Activated CD4-positive, CD25-positive, alpha-beta regulatory T cell treated with anti-CD3 and anti-CD28 coated beads, Interleukin-2, amount 50 U/mL, for 72 hours (primary cell): ENCODE data around the gene SLC38A9.
"Not testable (repeated sequence)": the region's sequence is repeated elsewhere in the genome, so short reads cannot be mapped to it uniquely, and the experiment has no call there.

ENCODE experiments used
- DNase-seq: peaks from one replicate; pipeline ENCODE4 v3.0.0; 2021

The SLC38A9 gene

GRCh38 chr5:55607309-55607708, 104.8 kb downstream of the SLC38A9 start:
- not testable (repeated sequence) for DNase-seq

- no peak for DNase-seq
Observed at GRCh38 chr5:55604611-55605067, 107.5 kb downstream of the SLC38A9 start.

- DNase-seq: no peak
Observed at GRCh38 chr5:55603922-55604321, 108.2 kb downstream of the SLC38A9 start.

GRCh38 chr5:55601628-55602027, 110.5 kb downstream of the SLC38A9 start:
- no peak for DNase-seq

- no peak for DNase-seq
Observed at GRCh38 chr5:55601204-55601618, 110.9 kb downstream of the SLC38A9 start.

- DNase-seq: no peak
Observed at GRCh38 chr5:55600497-55601203, 111.5 kb downstream of the SLC38A9 start.

GRCh38 chr5:55600086-55600485, 112.0 kb downstream of the SLC38A9 start:
- DNase-seq: no peak

GRCh38 chr5:55599148-55600050, 112.7 kb downstream of the SLC38A9 start:
- no peak for DNase-seq

GRCh38 chr5:55597014-55597981, 114.8 kb downstream of the SLC38A9 start:
- DNase-seq: no peak

GRCh38 chr5:55594671-55595070, 117.5 kb downstream of the SLC38A9 start:
- DNase-seq: no peak

GRCh38 chr5:55593115-55593472, 119.0 kb downstream of the SLC38A9 start:
- DNase-seq: no peak

GRCh38 chr5:55592388-55593114, 119.6 kb downstream of the SLC38A9 start:
- DNase-seq: no peak

- no peak for DNase-seq
Observed at GRCh38 chr5:55591686-55592085, 120.4 kb downstream of the SLC38A9 start.

- no peak for DNase-seq
Observed at GRCh38 chr5:55585206-55585610, 126.9 kb downstream of the SLC38A9 start.

- no peak for DNase-seq
Observed at GRCh38 chr5:55584398-55585205, 127.5 kb downstream of the SLC38A9 start.

GRCh38 chr5:55583578-55583977, 128.5 kb downstream of the SLC38A9 start:
- no peak for DNase-seq

GRCh38 chr5:55582256-55582655, 129.9 kb downstream of the SLC38A9 start:
- no peak for DNase-seq

GRCh38 chr5:55580042-55580441, 132.1 kb downstream of the SLC38A9 start:
- DNase-seq: no peak

- DNase-seq: no peak
Observed at GRCh38 chr5:55578771-55579170, 133.4 kb downstream of the SLC38A9 start.

GRCh38 chr5:55577353-55578060, 134.6 kb downstream of the SLC38A9 start:
- no peak for DNase-seq

- DNase-seq: no peak
Observed at GRCh38 chr5:55576661-55577060, 135.5 kb downstream of the SLC38A9 start.
